HEK293 (cell line): Measurements from ENCODE around the gene XKR7.
"Not testable (repeated sequence)": the region's sequence is repeated elsewhere in the genome, so short reads cannot be mapped to it uniquely, and the experiment has no call there.

Source experiments
- CTCF ChIA-PET: fragments of 350-600 bp; formaldehyde crosslinking; extraction: SDS; loops from one replicate; lab custom pipeline; 2021; ENCODE audit warnings: antibody characterized with exemption; lab: Yijun Ruan, JAX
- POLR2A ChIA-PET: fragments of 300-600 bp; formaldehyde crosslinking; extraction: SDS; loops from one replicate; lab custom pipeline; 2020; ENCODE audit warnings: antibody characterized with exemption, inconsistent platforms; lab: Yijun Ruan, JAX
- H3K27ac ChIP-seq: fragments of 200-500 bp; sonication (Bioruptor generic); 2 replicates; pipeline ENCODE4 v1.5.1; 2014; ENCODE audit warnings: low read depth, low read length, control low read depth, inconsistent platforms; ENCODE audit errors: extremely low read depth
- H3K36me3 ChIP-seq, 2 experiments: fragments of 200-500 bp in 1 of 2; sonication (Bioruptor generic) in 1 of 2; 1 replicate in 1 of 2; 2 replicates in 1 of 2; pipeline ENCODE4 v1.5.1; 2014 to 2017; ENCODE audit warnings: inconsistent platforms in 2 of 2, low read length in 2 of 2; ENCODE audit not compliant: control insufficient read depth in 2 of 2, insufficient read depth in 1 of 2
- H3K4me1 ChIP-seq: fragments of 200-500 bp; sonication (Bioruptor generic); 2 replicates; pipeline ENCODE4 v1.5.1; 2014; ENCODE audit warnings: mild to moderate bottlenecking, low read length, inconsistent platforms; ENCODE audit not compliant: control insufficient read depth, insufficient read depth
- H3K4me3 ChIP-seq: 2 replicates; pipeline ENCODE4 v1.5.1; 2011; ENCODE audit warnings: low read depth, mild to moderate bottlenecking, control low read depth, low read length, moderate library complexity
- H3K9me3 ChIP-seq: fragments of 200-500 bp; sonication (Bioruptor generic); 2 replicates; pipeline ENCODE4 v1.5.1; 2014; ENCODE audit warnings: low read depth, low read length, inconsistent platforms; ENCODE audit not compliant: control insufficient read depth, insufficient read depth
- CTCF ChIP-seq: fragments of 450-650 bp; formaldehyde crosslinking; IDR thresholded peaks from 2 replicates; pipeline ENCODE4 v1.5.1; 2016; ENCODE audit warnings: missing biosample characterization, missing genetic modification characterization
- IKZF3 ChIP-seq: fragments of 450-650 bp; IDR thresholded peaks from 2 replicates; pipeline ENCODE4 v1.5.0; 2018; ENCODE audit warnings: missing biosample characterization, mild to moderate bottlenecking, missing genetic modification characterization, moderate library complexity
- RBAK ChIP-seq: fragments of 450-650 bp; formaldehyde crosslinking; IDR thresholded peaks from 2 replicates; pipeline ENCODE4 v1.5.1; 2016; ENCODE audit warnings: missing biosample characterization, missing genetic modification characterization
- SCRT1 ChIP-seq: fragments of 450-650 bp; formaldehyde crosslinking; IDR thresholded peaks from 2 replicates; pipeline ENCODE4 v1.5.1; 2016; ENCODE audit warnings: missing biosample characterization, missing genetic modification characterization, borderline replicate concordance
- ZFP41 ChIP-seq: fragments of 450-650 bp; formaldehyde crosslinking; IDR thresholded peaks from 2 replicates; pipeline ENCODE4 v1.5.1; 2016; ENCODE audit warnings: missing biosample characterization, missing genetic modification characterization, borderline replicate concordance
- ZNF148 ChIP-seq: fragments of 450-650 bp; formaldehyde crosslinking; IDR thresholded peaks from 2 replicates; pipeline ENCODE4 v1.5.0; 2017; ENCODE audit warnings: missing biosample characterization, missing genetic modification characterization, borderline replicate concordance
- ZNF18 ChIP-seq: fragments of 450-650 bp; formaldehyde crosslinking; IDR thresholded peaks from 2 replicates; pipeline ENCODE4 v1.5.1; 2016; ENCODE audit warnings: missing biosample characterization, missing genetic modification characterization
- ZNF302 ChIP-seq: fragments of 450-650 bp; formaldehyde crosslinking; IDR thresholded peaks from 2 replicates; pipeline ENCODE4 v1.5.1; 2016; ENCODE audit warnings: missing biosample characterization, missing genetic modification characterization, low read depth
- ZNF596 ChIP-seq: fragments of 450-650 bp; IDR thresholded peaks from 2 replicates; pipeline ENCODE4 v1.5.0; 2018; ENCODE audit warnings: missing biosample characterization, mild to moderate bottlenecking, missing genetic modification characterization, moderate library complexity
- ZNF626 ChIP-seq: fragments of 450-650 bp; sonication (Bioruptor Pico); formaldehyde crosslinking; IDR thresholded peaks from 2 replicates; pipeline ENCODE4 v1.5.1; 2018; ENCODE audit warnings: missing biosample characterization, missing genetic modification characterization, inconsistent platforms
- ZNF629 ChIP-seq: fragments of 450-650 bp; formaldehyde crosslinking; IDR thresholded peaks from 2 replicates; pipeline ENCODE4 v1.5.1; 2017; ENCODE audit warnings: missing biosample characterization, missing genetic modification characterization
- ZNF843 ChIP-seq: fragments of 450-650 bp; formaldehyde crosslinking; IDR thresholded peaks from 2 replicates; pipeline ENCODE4 v1.5.1; 2016; ENCODE audit warnings: missing biosample characterization, missing genetic modification characterization

Gene XKR7

DNA sequence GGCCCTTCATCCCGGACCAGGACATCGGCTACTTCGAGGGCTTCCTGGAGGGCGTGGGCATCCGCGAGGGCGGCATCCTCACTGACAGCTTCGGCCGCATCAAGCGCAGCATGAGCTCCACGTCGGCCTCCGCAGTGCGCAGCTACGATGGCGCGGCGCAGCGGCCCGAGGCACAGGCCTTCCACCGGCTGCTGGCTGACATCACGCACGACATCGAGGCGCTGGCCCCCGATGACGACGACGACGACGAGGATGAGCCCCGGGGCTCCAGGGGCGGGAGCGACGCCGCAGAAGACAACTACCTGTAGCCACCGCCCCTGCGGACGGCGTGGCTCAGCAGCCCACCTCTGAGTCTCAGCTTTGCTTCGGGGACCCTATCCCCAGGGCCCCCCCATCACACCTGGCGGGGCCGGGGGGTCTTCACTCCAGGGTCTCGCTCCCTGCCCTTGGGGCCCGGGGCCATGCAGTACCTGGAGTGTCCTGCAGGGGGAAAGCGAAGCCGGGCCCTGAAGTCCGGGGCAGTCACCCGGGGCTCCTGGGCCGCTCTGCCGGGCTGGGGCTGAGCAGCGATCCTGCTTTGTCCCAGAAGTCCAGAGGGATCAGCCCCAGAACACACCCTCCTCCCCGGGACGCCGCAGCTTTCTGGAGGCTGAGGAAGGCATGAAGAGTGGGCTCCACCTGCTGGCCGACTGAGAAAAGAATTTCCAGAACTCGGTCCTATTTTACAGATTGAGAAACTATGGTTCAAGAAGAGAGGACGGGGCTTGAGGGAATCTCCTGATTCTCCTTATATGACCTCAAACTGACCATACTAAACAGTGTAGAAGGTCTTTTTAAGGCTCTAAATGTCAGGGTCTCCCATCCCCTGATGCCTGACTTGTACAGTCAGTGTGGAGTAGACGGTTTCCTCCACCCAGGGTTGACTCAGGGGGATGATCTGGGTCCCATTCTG lies 63.3 kb downstream of the XKR7 start (continued):
- peak; percentile 93 for TF ChIP-seq IKZF3

- CTCF ChIA-PET = interaction anchor here (8.9 kb wide), 1 partner anchor 180 kb away, joined by 128 read pairs; no protein-coding TSS in a partner anchor
- Histone ChIP-seq H3K36me3 (no peaks in the 10 kb centered on the region), H3K9me3 (no peaks in the 10 kb centered on the region), H3K27ac (no peak overlapping the region), H3K4me1 (no peaks in the 10 kb centered on the region), H3K4me3 (no peak overlapping the region)
- POLR2A ChIA-PET = no interaction called here
- TF ChIP-seq SCRT1 (tag by site-specific recombination) (no peak), ZNF18 (tag by site-specific recombination) (no peak), ZNF843 (tag by site-specific recombination) (no peak), ZNF596 (tag by site-specific recombination) (no peak), ZNF629 (tag by site-specific recombination) (no peak), RBAK (tag by site-specific recombination) (no peak), ZNF626 (tag by site-specific recombination) (no peak), ZNF148 (tag by site-specific recombination) (no peak)
Measured at GRCh38 chr20:32033316-32033715, 65.4 kb downstream of the XKR7 start.

- CTCF ChIA-PET = interaction anchor here (8.9 kb wide), 1 partner anchor 180 kb away, joined by 128 read pairs; no protein-coding TSS in a partner anchor
- H3K4me1 ChIP-seq, H3K4me3 ChIP-seq, H3K36me3 ChIP-seq, POLR2A ChIA-PET, H3K9me3 ChIP-seq, H3K27ac ChIP-seq: not testable (repeated sequence)
Measured at GRCh38 chr20:32033721-32034120, 65.8 kb downstream of the XKR7 start.

- H3K4me1 ChIP-seq = no peaks in the 10 kb centered on the region
- H3K36me3 ChIP-seq = no peaks in the 10 kb centered on the region
- no peak overlapping the region for H3K27ac ChIP-seq
- no peaks in the 10 kb centered on the region for H3K9me3 ChIP-seq
- CTCF ChIA-PET = interaction anchor here (0.5 to 8.9 kb wide), 5 partner anchors 40 to 188 kb away, joined by 3 to 128 read pairs (median 4); no protein-coding TSS in a partner anchor
- TF ChIP-seq ZNF302 (tag by site-specific recombination) (no peak), CTCF (tag by site-specific recombination) (peak; percentile 45; the same call in 1 of the 2 replicates), ZNF629 (tag by site-specific recombination) (no peak), ZFP41 (tag by site-specific recombination) (no peak)
- H3K4me3 ChIP-seq = no peak overlapping the region
- POLR2A ChIA-PET = no interaction called here
Measured at GRCh38 chr20:32034581-32035425, 66.9 kb downstream of the XKR7 start.
